ENCODE data around the gene VPS11. TPM values are rescaled to one million over a fixed set of nuclear protein-coding genes. Genes with fewer than 3 reads are reported as not detected.

Gene VPS11
- total RNA-seq, 1 donor from 2014 or later: 34.8 TPM

GRCh38 chr11:119091966-119092879 lies 24.6 kb downstream of the VPS11 start:
- no peak for TF ChIP-seq CTCF (conservative IDR thresholded peaks at IDR 0.05)
- DNase-seq (ENCODE audit: extremely low spot score, unreplicated experiment): no peak
- H3K4me3 Mint-ChIP-seq: peak overlapping the region; percentile 94
- peaks cover 22% of the 10 kb centered on the region for H3K36me3 Mint-ChIP-seq
- H3K27me3 Mint-ChIP-seq: no peaks in the 10 kb centered on the region
- no peaks in the 10 kb centered on the region for H3K9me3 Mint-ChIP-seq
- peak overlapping the region; percentile 56 for H3K27ac Mint-ChIP-seq
- peaks cover 30% of the 10 kb centered on the region for H3K4me1 Mint-ChIP-seq (ENCODE audit: unreplicated experiment)

- peaks cover 25% of the 10 kb centered on the region for H3K4me1 Mint-ChIP-seq (ENCODE audit: unreplicated experiment)
- peak overlapping the region; percentile 89 for H3K27ac Mint-ChIP-seq
- DNase-seq (ENCODE audit: extremely low spot score, unreplicated experiment): no peak
- no peaks in the 10 kb centered on the region for H3K9me3 Mint-ChIP-seq
- peaks cover 25% of the 10 kb centered on the region for H3K36me3 Mint-ChIP-seq
- TF ChIP-seq CTCF (conservative IDR thresholded peaks at IDR 0.05): no peak
- peak overlapping the region; percentile 94 for H3K4me3 Mint-ChIP-seq
- H3K27me3 Mint-ChIP-seq: no peaks in the 10 kb centered on the region
These were observed 25.5 kb downstream of the VPS11 start for GRCh38 chr11:119092880-119093842.

GRCh38 chr11:119093942-119094815 lies 26.6 kb downstream of the VPS11 start:
- Mint-ChIP-seq H3K9me3 (no peaks in the 10 kb centered on the region), H3K36me3 (peaks cover 33% of the 10 kb centered on the region), H3K27ac (peak overlapping the region; percentile 89), H3K27me3 (no peaks in the 10 kb centered on the region), H3K4me3 (peak overlapping the region; percentile 94), H3K4me1 (ENCODE audit: unreplicated experiment) (peaks cover 25% of the 10 kb centered on the region)
- TF ChIP-seq CTCF (conservative IDR thresholded peaks at IDR 0.05): no peak
- no peak for DNase-seq (ENCODE audit: extremely low spot score, unreplicated experiment)

- peak overlapping the region; percentile 93 for H3K4me3 Mint-ChIP-seq
- H3K4me1 Mint-ChIP-seq (ENCODE audit: unreplicated experiment): peaks cover 26% of the 10 kb centered on the region
- H3K27me3 Mint-ChIP-seq: no peaks in the 10 kb centered on the region
- H3K36me3 Mint-ChIP-seq: peaks cover 33% of the 10 kb centered on the region
- DNase-seq (ENCODE audit: extremely low spot score, unreplicated experiment): no peak
- no peaks in the 10 kb centered on the region for H3K9me3 Mint-ChIP-seq
- peak overlapping the region; percentile 76 for H3K27ac Mint-ChIP-seq
- TF ChIP-seq CTCF (conservative IDR thresholded peaks at IDR 0.05): peak; percentile 76
These were observed 27.1 kb downstream of the VPS11 start for GRCh38 chr11:119094816-119095065.
